Esophagus squamous epithelium (tissue), 4 donors: ENCODE data around the gene OR7A17.

Experiments
- POLR2A ChIP-seq, 4 donors: fragments of 450-650 bp; IDR thresholded peaks; one replicate each; pipeline ENCODE4 v1.6.1; 2017; ENCODE audit warnings: antibody characterized with exemption in 4 of 4, mild to moderate bottlenecking in 4 of 4, moderate library complexity in 3 of 4
- TF ChIP-seq, protein P1 (sequence below), 6 experiments: fragments of 450-650 bp in 4 of 6; fragments of 200-600 bp in 2 of 6; sonication (generic) in 2 of 6; IDR thresholded peaks; one replicate each; pipeline ENCODE4 v1.5.1; 2016 to 2019; ENCODE audit warnings: antibody characterized with exemption in 6 of 6, mild to moderate bottlenecking in 4 of 6, moderate library complexity in 4 of 6

DNA sequence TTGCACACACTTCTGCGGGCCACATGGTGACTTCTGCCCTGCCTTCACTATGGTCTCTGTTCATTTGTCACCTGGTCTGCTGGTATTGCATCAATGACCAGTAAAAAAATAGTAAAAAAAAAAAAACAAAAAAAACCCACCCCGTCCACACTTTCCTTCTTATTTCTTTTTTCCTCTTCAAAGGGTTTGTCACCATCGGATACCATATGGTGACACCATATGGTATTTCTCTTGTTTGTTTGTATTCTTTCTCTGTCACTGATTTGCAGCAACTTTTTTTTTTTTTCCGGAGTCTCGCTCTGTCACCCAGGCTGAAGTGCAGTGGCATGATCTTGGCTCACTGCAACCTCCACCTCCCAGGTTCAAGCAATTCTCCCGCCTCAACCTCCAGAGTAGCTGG, 29.2 kb upstream of the OR7A17 start:
- TF ChIP-seq, protein P1, sequence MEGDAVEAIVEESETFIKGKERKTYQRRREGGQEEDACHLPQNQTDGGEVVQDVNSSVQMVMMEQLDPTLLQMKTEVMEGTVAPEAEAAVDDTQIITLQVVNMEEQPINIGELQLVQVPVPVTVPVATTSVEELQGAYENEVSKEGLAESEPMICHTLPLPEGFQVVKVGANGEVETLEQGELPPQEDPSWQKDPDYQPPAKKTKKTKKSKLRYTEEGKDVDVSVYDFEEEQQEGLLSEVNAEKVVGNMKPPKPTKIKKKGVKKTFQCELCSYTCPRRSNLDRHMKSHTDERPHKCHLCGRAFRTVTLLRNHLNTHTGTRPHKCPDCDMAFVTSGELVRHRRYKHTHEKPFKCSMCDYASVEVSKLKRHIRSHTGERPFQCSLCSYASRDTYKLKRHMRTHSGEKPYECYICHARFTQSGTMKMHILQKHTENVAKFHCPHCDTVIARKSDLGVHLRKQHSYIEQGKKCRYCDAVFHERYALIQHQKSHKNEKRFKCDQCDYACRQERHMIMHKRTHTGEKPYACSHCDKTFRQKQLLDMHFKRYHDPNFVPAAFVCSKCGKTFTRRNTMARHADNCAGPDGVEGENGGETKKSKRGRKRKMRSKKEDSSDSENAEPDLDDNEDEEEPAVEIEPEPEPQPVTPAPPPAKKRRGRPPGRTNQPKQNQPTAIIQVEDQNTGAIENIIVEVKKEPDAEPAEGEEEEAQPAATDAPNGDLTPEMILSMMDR (IDR thresholded peaks at IDR 0.05) = no peak
- no peak for TF ChIP-seq POLR2A (IDR thresholded peaks at IDR 0.05)
